Glutamatergic neuron (in vitro differentiated cells): ENCODE measurements around the gene ZNF550. TPM values are rescaled to one million over a fixed set of nuclear protein-coding genes. Genes with fewer than 3 reads are reported as not detected.
A peak's percentile ranks its signal among the peaks of the same experiment; 100 is the strongest.
"Not testable (repeated sequence)": the region's sequence is repeated elsewhere in the genome, so short reads cannot be mapped to it uniquely, and the experiment has no call there.

ENCODE experiments used
- DNase-seq: peaks from one replicate; pipeline ENCODE4 v3.0.0; 2022
- H3K27ac Mint-ChIP-seq: one replicate; pipeline ENCODE4 v1.8.0; 2020; ENCODE audit warnings: mild to moderate bottlenecking, mixed read lengths, inconsistent platforms; ENCODE audit not compliant: unreplicated experiment
- H3K27me3 Mint-ChIP-seq: one replicate; pipeline ENCODE4 v1.8.0; 2020; ENCODE audit warnings: mild to moderate bottlenecking, moderate library complexity, mixed read lengths, inconsistent platforms; ENCODE audit not compliant: unreplicated experiment
- H3K36me3 Mint-ChIP-seq: one replicate; pipeline ENCODE4 v1.8.0; 2020; ENCODE audit warnings: mild to moderate bottlenecking, mixed read lengths, inconsistent platforms; ENCODE audit not compliant: unreplicated experiment
- H3K4me1 Mint-ChIP-seq: one replicate; pipeline ENCODE4 v1.8.0; 2020; ENCODE audit warnings: mild to moderate bottlenecking, low read depth, mixed read lengths, inconsistent platforms; ENCODE audit not compliant: unreplicated experiment
- H3K4me3 Mint-ChIP-seq: one replicate; pipeline ENCODE4 v1.8.0; 2020; ENCODE audit warnings: mild to moderate bottlenecking, mixed read lengths, inconsistent platforms; ENCODE audit not compliant: unreplicated experiment
- H3K9me3 Mint-ChIP-seq: one replicate; pipeline ENCODE4 v1.8.0; 2020; ENCODE audit warnings: mild to moderate bottlenecking, moderate library complexity, mixed read lengths, inconsistent platforms; ENCODE audit not compliant: unreplicated experiment
- CTCF ChIP-seq: fragments of 200-600 bp; sonication (generic); IDR thresholded peaks from one replicate; pipeline ENCODE4 v1.5.0; 2021; ENCODE audit not compliant: partially characterized antibody, unreplicated experiment
- total RNA-seq: library from RNA; stranded (reverse); fragmentation: NEBNext Ultra II Directional; extraction: Animal tissue kit (Norgen Biotek cat#: 25700); gene quantifications from one replicate; pipeline ENCODE4 v1.2.1, GENCODE V29; 2021; ENCODE audit not compliant: unreplicated experiment

Gene ZNF550
- total RNA-seq, 1 donor from 2014 or later: 12.9 TPM

DNA sequence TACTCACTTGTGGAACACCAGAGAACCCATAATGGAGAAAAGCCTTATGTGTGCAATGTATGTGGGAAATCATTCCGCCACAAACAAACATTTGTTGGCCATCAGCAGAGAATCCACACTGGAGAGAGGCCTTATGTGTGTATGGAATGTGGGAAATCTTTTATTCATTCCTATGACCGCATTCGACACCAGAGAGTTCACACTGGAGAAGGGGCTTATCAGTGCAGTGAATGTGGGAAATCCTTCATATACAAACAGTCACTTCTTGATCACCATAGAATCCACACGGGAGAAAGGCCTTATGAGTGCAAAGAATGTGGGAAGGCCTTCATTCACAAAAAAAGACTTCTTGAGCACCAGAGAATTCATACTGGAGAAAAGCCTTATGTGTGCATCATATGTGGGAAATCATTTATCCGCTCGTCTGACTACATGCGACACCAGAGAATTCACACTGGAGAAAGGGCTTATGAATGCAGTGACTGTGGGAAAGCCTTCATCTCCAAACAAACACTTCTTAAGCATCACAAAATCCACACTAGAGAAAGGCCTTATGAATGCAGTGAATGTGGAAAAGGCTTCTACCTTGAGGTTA, 21.6 kb downstream of the ZNF550 start:
- Mint-ChIP-seq H3K27ac (no peak overlapping the region), H3K27me3 (peaks cover 5% of the 10 kb centered on the region), H3K4me3 (no peak overlapping the region), H3K36me3 (peaks cover 89% of the 10 kb centered on the region), H3K9me3 (peaks cover 29% of the 10 kb centered on the region), H3K4me1 (no peaks in the 10 kb centered on the region)
- no peak for DNase-seq
- TF ChIP-seq CTCF: no peak

GRCh38 chr19:57527136-57527881, 32.4 kb downstream of the ZNF550 start, which contains the start of gene ZNF549:
Gene ZNF549, plus strand, starts transcription at chr19:57527356. Its CDS starts 218 bp downstream, at chr19:57527574.
- no peak for TF ChIP-seq CTCF
- Mint-ChIP-seq H3K27me3 (peaks cover 2% of the 10 kb centered on the region), H3K27ac (peak within 1 kb of the TSS; percentile 43), H3K36me3 (peaks cover 8% of the 10 kb centered on the region), H3K9me3 (peaks cover 7% of the 10 kb centered on the region), H3K4me3 (peak within 1 kb of the TSS; percentile 88), H3K4me1 (peaks cover 8% of the 10 kb centered on the region)
- peak; percentile 91 for DNase-seq

- H3K36me3 Mint-ChIP-seq: peaks cover 21% of the 10 kb centered on the region
- not testable (repeated sequence) for DNase-seq, H3K27me3 Mint-ChIP-seq, H3K9me3 Mint-ChIP-seq, H3K4me3 Mint-ChIP-seq, H3K27ac Mint-ChIP-seq, H3K4me1 Mint-ChIP-seq
These were observed 41.6 kb downstream of the ZNF550 start for GRCh38 chr19:57518021-57518420.

DNA sequence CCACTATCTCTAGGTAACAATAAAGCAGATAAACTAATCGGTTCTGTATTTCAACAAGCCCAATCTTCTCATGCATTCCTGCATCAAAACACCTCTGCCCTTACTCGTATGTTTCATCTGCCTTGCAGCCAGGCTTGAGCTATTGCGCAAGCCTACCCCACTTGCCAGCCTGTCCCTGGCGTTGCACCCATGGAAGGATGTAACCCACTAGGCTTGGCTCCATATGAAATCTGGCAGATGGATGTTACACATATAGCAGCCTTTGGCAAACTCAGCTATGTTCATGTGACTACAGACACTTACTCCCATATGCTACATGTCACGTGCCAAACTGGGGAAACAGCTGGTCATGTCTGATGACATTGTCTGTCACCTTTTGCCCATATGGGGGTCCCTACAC, 44.4 kb downstream of the ZNF550 start:
- Mint-ChIP-seq H3K4me3 (no peak overlapping the region), H3K4me1 (no peaks in the 10 kb centered on the region), H3K36me3 (peaks cover 32% of the 10 kb centered on the region), H3K27ac (peak overlapping the region; percentile 53), H3K27me3 (peaks cover 3% of the 10 kb centered on the region), H3K9me3 (peaks cover 11% of the 10 kb centered on the region)
- DNase-seq: no peak
- TF ChIP-seq CTCF: no peak

DNA sequence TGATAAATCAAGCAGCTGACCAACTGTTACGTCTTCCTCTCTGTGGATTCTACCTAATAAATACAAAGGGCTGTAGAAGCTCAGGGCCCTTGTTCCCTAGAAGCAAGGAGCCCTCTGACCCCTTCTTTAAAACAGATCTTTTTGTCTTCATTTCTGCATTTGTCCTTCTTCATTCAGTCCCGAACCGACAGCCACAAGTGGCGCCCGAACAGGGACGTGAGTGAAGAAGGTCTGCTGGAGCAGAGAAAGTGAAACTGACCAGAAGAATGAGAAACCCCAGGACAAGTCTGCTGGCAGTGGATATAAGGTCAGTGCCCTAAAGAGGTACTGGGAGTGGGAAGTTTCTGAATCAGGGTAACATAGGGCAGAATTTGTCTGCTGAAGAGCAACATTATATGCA, 46.8 kb downstream of the ZNF550 start:
- TF ChIP-seq CTCF: no peak
- H3K27ac Mint-ChIP-seq: no peak overlapping the region
- peak; percentile 37 for DNase-seq
- H3K4me1 Mint-ChIP-seq: no peaks in the 10 kb centered on the region
- peaks cover 11% of the 10 kb centered on the region for H3K9me3 Mint-ChIP-seq
- H3K36me3 Mint-ChIP-seq: peaks cover 51% of the 10 kb centered on the region
- peaks cover 2% of the 10 kb centered on the region for H3K27me3 Mint-ChIP-seq
- H3K4me3 Mint-ChIP-seq: no peak overlapping the region
